OCI-M2 (cell line): ENCODE measurements around the gene DEF6.

Experiments
- DNase-seq: peaks from one replicate; lab custom pipeline; 2025; ENCODE audit not compliant: unreplicated experiment; lab: John Stamatoyannopoulos, UW

The DEF6 gene, protein sequence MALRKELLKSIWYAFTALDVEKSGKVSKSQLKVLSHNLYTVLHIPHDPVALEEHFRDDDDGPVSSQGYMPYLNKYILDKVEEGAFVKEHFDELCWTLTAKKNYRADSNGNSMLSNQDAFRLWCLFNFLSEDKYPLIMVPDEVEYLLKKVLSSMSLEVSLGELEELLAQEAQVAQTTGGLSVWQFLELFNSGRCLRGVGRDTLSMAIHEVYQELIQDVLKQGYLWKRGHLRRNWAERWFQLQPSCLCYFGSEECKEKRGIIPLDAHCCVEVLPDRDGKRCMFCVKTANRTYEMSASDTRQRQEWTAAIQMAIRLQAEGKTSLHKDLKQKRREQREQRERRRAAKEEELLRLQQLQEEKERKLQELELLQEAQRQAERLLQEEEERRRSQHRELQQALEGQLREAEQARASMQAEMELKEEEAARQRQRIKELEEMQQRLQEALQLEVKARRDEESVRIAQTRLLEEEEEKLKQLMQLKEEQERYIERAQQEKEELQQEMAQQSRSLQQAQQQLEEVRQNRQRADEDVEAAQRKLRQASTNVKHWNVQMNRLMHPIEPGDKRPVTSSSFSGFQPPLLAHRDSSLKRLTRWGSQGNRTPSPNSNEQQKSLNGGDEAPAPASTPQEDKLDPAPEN

DNA sequence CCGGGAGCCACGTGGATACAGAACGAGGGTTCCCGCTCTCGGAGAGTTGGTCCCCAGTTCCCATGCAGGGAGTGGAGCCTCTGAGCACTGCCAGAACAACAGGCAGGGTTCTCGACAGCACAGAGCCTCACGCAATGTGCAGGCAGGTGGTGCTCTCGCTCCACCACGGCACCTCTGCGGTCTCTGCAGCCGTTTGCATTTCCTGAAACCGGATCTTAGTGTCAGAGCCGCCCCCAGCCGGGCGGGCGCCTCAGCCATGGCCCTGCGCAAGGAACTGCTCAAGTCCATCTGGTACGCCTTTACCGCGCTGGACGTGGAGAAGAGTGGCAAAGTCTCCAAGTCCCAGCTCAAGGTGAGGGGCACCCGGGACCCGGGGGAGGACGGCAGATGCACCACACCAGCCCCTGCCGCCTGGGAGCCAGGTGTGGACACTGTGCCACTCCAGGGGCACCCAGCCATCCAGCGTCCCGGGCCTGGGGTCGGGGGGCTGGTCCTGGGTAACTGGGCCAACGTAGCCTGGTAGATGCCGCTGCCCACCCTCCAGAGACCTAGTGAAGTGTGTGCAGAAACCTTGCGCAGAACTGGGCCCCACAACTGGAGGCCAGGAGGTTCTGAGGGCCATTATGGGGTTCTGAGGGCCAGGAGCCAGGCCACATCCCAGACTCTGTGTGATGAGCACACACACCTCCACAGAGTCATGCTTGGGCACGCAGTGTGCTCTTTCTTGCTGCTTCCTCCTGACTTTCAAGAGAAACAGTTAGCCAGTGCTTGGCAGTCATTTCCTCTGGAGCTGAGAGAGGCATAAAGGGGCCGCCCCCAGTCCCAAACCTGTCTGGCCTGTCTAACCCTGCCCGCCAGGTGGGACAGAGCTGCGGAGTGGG lies at the start of gene DEF6:
Gene DEF6, plus strand, starts transcription at position 218 of the 881 bp plus-strand sequence. Its CDS starts 39 bp downstream, at position 257.
- peak; percentile 74 for DNase-seq

GRCh38 chr6:35248300-35248699 lies 49.3 kb upstream of the DEF6 start:
- no peak for DNase-seq

DNA sequence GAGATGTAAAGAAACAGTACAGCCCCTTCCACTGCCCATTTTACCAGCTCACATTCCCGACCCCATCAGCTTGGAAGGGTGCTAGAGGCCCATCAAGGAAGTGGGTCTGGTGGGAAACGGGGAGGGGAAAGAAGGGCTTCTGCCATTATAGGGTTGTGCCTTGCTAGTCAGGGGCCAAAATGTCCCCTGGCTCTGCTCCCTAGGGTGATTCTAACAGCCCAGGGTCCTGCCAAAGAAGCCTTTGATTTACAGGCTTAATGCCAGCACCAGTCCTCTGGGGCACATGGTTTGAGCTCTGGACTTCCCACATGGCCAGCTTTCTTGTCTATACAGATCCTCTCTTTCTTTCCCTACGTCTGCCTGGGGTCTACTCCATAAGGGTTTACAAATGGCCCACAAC lies 48.7 kb upstream of the DEF6 start:
- DNase-seq: no peak

DNA sequence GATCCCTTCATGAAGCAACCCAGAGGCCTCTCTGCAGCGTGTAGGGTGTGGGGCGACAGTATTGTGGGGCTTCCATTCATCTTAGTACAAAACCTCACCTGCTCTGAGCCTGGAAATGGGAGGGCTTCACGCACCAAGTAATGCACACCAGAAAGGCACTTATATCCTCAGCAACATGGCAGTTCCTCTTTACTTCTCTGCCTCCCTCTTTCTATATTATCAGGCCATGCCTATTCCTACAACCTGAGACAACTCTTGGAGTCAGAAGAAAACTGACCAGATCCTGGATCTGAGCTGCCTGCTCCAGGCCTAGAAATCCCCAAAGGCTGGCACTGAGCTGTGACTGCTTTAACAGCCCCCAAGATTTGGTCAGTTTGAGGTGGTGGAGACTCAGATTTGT lies 45.7 kb upstream of the DEF6 start:
- no peak for DNase-seq

GRCh38 chr6:35253249-35253648 lies 44.4 kb upstream of the DEF6 start:
- DNase-seq: no peak

GRCh38 chr6:35258336-35258735 lies 39.3 kb upstream of the DEF6 start:
- no peak for DNase-seq

GRCh38 chr6:35258858-35259193 lies 38.8 kb upstream of the DEF6 start:
- DNase-seq: no peak

DNA sequence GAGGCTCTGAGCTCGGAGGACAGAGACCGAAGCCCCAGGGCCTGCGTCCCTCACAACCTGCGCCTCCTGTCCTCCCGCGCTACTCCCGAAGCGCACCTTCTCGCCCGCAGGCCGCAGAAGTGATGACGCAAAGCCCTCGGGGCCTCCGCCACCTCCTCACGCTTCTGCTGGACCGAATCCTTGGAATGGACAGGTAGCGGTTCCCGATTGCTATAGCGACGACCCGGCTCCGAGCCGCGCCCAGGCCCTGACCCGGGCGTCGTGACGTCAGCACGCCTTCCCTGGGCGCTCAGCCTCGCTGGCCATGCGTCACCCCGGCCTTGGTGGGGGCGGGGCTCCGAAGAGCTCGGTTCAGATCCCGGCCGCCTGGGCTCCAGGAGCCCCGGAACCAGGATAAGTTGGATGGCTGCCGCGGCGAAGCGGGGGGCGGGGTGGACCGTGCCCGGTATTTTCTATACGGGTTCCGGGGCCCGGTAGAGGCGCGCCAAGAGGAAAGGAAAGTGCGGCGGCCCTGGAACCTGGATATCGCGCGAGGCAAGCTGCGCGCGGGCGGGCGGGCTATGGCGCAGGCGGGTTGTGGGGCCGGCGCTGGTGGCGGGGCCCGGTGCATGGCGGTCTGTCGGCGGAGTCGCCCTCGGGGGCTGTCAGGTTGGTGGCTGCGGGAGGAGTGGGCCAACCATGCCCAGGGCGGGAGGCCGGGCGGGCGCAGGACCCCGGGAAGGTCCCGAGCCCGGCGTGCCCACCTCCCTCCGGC lies 38.2 kb upstream of the DEF6 start, which contains the start of gene ZNF76:
Gene ZNF76, plus strand, starts transcription at position 542 of the 754 bp plus-strand sequence. CDS start 21,417 bp downstream, outside the sequence.
- DNase-seq: peak; percentile 81

DNA sequence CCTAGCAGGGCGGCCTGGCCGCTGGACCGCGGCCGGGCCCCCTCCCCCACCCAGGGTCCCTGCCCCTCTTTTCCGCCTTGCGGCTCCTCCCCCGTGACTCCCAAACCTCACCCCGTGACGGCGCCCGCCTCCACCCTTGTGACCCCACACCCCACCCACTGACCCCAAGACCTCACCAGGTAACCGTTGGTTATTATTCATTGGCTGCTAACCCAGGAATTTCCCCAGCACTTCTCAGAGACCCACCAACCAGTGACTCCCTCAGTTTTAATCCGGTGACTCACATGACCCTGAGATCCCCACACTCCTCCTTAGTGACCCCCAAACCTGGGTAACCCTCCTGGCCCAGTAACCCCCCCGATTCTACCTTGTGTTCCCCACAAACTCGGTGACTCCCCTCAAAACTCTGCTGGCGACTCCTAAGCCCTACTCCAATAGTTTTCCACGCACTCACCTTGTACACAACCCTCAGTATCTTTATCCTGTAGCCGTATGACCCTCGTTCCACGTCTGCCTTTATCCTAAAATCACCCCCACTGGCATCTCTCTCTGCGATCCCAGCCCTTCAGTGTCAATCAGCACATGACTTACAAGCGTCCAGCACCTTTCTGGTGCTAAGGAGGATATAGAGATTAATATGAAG lies 37.5 kb upstream of the DEF6 start:
- no peak for DNase-seq

DNA sequence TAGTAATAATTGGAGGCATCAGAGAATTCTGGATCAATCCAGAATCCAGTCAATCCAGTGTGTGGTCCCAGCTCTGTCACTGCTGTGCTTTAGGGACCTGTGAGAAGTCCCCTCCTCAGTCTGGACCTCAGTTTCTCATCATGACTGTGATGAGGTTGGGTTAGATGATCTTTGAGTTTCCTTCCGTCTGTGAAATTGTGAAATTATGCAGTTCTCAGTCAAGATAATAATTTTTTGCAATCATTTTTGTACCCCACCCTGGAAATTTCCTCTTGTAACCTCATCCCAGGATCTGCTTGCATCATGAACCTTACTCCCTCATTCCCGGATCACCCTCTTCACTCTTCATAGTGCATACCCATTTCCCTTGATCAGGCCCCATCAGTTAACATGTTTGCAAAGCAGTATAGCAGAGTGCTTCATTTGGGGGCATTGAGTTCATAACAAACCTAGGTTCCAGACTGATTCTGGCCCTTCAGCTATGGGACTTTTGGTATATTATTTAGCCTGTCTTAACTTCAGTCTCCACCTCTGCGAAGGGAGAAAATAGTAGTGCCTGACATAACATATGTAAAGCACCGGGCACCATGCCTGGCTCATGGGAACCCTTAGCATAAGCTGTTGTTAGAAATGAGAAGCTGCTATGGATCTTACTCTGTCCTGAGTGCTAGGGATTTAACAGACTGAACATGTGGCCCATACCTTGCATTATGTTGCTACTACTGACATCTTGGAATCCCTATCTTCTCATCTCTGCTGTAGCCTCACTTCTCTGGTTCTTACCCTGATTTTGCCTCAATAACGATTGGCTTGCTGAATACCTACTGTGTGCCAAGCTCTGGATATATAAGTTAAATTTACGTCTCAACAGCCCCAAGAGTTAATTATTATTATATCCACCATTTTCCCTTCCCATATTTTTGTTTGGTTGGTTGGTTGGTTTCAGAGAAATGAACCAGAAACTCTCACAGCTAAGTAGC lies 36.7 kb upstream of the DEF6 start:
- DNase-seq: no peak

- no peak for DNase-seq
Measured at GRCh38 chr6:35262596-35262995, 35.0 kb upstream of the DEF6 start.

- DNase-seq: no peak
Measured at GRCh38 chr6:35264550-35265274, 32.9 kb upstream of the DEF6 start.

DNA sequence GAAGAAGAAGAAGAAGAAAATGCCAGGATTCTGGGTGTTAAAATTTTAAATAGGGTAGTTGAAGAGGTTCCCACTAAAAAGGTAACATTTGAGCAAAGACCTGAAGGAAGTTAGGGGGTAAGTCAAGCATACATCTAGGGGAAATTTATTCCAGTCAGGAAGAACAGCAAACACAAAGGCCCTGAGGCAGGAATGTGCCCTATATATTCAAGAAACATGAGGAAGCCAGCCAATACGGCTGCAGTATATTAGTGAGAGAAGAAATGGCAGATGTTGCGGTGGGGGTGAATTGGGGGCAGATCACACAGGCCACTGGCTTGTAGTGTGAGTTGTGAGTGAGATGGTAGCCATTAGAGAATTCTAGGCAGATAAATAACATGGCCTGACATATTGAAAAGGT lies 32.1 kb upstream of the DEF6 start:
- DNase-seq: no peak

DNA sequence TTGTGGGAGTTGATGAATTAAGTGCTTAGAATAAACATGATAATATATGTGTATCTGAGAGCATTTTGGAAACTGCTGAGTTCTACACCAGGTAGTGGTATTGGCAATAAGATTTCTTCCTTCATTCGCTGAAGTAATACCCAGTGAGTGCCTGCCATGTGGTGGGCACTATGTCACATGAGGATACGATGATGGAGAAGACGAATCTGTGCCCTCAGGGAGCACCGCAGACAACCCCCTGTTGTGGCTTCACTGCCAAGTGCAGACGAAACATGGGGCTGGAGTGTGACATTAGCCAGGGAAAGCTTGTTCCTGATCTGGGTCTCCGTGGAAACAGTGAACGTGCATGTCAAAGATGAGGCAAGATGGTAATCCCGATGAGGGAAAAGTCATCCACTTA lies 30.2 kb upstream of the DEF6 start:
- DNase-seq: no peak

DNA sequence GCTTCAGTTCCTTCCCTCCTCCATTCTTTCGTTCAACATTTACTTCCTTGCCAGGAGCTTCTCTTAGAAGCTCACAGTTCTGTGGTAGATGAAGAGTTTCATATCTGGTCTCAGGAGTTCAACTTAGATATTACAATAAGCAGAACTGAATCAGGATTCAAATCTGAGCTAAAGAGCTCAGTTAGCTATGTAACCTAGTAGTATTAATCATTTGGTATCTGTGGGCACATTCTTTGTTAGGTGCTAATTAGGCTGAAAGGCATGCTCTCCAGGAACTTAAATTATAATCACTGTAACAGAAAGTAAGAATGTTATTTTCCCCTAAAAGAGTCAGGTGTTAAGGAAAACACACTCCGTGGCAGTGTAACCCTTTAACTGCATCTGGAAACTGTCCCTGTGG lies 29.7 kb upstream of the DEF6 start:
- DNase-seq: no peak

DNA sequence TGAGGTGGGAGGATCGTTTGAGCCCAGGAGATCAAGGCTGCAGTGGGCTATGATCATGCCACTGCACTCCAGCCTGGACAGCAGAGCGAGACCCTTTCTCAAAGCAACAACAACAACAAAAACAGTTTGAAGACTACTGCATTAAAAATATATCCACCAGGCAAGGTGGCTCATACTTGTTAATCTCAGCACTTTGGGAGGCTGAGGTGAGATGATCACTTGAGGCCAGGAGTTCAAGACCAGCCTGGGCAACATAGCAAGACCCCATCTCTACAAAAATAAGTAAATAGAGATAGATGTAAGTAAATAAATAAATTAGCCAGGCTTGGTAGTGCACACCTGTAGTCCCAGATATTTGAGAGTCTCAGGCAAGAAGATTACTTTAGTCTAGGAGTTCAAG lies 25.6 kb upstream of the DEF6 start:
- DNase-seq: no peak

DNA sequence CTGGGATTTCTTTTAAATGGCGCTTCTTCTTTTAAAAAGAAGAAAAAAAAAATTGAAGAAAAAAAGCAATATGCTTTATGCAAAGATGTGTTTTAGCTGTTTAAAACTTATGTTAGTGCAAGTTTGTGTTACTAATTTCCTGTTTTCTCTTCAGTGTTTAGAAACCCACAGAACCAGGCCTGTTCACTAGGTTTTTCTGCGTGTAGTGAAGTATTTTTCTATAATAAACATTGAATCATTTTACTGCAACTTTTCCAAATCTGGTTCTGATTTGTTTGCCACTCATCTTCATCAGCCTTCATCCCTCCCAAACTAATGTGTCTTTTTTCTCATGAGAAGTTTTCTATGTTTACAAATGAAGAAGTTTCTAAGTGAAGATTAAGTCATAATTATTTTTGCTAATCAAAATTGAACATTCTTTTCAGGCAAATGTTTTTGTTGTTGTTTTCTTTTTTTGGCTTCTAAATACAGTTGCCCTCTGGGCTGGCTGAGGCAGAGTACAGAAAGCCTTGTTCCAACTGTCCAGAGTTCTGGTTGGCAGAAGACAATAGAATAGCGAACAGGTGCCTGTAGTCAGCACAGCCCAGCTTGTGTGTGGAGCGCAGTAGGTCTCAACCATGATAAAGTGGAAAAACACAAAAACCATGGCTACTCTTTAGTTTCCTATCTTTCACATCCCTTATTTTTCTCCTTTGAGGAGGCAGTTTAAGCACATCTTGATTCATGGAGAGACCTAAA lies 23.6 kb upstream of the DEF6 start:
- no peak for DNase-seq

- no peak for DNase-seq
Measured at GRCh38 chr6:35275744-35276260, 21.8 kb upstream of the DEF6 start.
